HepG2 (cell line): Measurements from ENCODE around the gene GDF7. TPM values are rescaled to one million over a fixed set of nuclear protein-coding genes. Genes with fewer than 3 reads are reported as not detected.
A peak's percentile ranks its signal among the peaks of the same experiment; 100 is the strongest.

ENCODE experiments used
- CENPBD1 ChIP-seq: sonication (generic); formaldehyde crosslinking; IDR thresholded peaks from 2 replicates; pipeline ENCODE4 v1.8.0; 2022; ENCODE audit warnings: missing genetic modification reagents, low read depth, mild to moderate bottlenecking, borderline replicate concordance
- GATAD2A ChIP-seq: IDR thresholded peaks from 2 replicates; pipeline ENCODE4 v1.6.1; 2016
- GTF3A ChIP-seq: sonication (generic); formaldehyde crosslinking; conservative IDR thresholded peaks from 2 replicates; pipeline ENCODE4 v1.4.0; 2020; ENCODE audit warnings: mild to moderate bottlenecking, missing genetic modification reagents
- HNRNPUL1 ChIP-seq: fragments of 200-400 bp; formaldehyde crosslinking; IDR thresholded peaks from 2 replicates; pipeline ENCODE4 v1.6.1; 2017; ENCODE audit warnings: low read depth, mild to moderate bottlenecking, low read length, moderate library complexity
- MEF2D ChIP-seq: sonication (generic); formaldehyde crosslinking; IDR thresholded peaks from 2 replicates; pipeline ENCODE4 v1.5.1; 2020; ENCODE audit warnings: mild to moderate bottlenecking, missing genetic modification reagents
- MLXIP ChIP-seq: sonication (generic); formaldehyde crosslinking; IDR thresholded peaks from 2 replicates; pipeline ENCODE4 v1.9.0; 2021; ENCODE audit warnings: missing genetic modification reagents, borderline replicate concordance
- RCOR2 ChIP-seq: IDR thresholded peaks from 2 replicates; pipeline ENCODE4 v1.6.1; 2016; ENCODE audit warnings: missing biosample characterization, missing genetic modification reagents
- RFXANK ChIP-seq: IDR thresholded peaks from 2 replicates; pipeline ENCODE4 v1.6.1; 2016
- SMYD3 ChIP-seq: sonication (generic); formaldehyde crosslinking; IDR thresholded peaks from 2 replicates; pipeline ENCODE4 v1.8.1; 2023; ENCODE audit warnings: mild to moderate bottlenecking, missing genetic modification reagents
- SNRNP70 ChIP-seq: fragments of 200-400 bp; formaldehyde crosslinking; IDR thresholded peaks from 2 replicates; pipeline ENCODE4 v1.6.1; 2017; ENCODE audit warnings: mild to moderate bottlenecking, low read depth, low read length, moderate library complexity
- XRCC5 ChIP-seq: fragments of 200-400 bp; formaldehyde crosslinking; optimal IDR thresholded peaks from 2 replicates; pipeline ENCODE3; 2017; ENCODE audit warnings: mild to moderate bottlenecking, low read length
- ZNF143 ChIP-seq: sonication (generic); formaldehyde crosslinking; IDR thresholded peaks from 2 replicates; pipeline ENCODE4 v1.4.0; 2020; ENCODE audit warnings: missing genetic modification reagents
- ZNF333 ChIP-seq: sonication (generic); formaldehyde crosslinking; IDR thresholded peaks from 2 replicates; pipeline ENCODE4 v1.4.0; 2020; ENCODE audit warnings: mild to moderate bottlenecking, missing genetic modification reagents, borderline replicate concordance
- ZNF589 ChIP-seq: sonication (generic); formaldehyde crosslinking; conservative IDR thresholded peaks from 2 replicates; pipeline ENCODE4 v1.8.0; 2022; ENCODE audit warnings: mild to moderate bottlenecking, moderate library complexity, missing genetic modification reagents
- ZNF616 ChIP-seq: sonication (generic); formaldehyde crosslinking; IDR thresholded peaks from 2 replicates; pipeline ENCODE4 v1.5.0; 2020; ENCODE audit warnings: low read depth, mild to moderate bottlenecking, missing genetic modification reagents
- ZNF747 ChIP-seq: sonication (generic); formaldehyde crosslinking; IDR thresholded peaks from 2 replicates; pipeline ENCODE4 v1.8.1; 2023; ENCODE audit warnings: missing genetic modification reagents, mild to moderate bottlenecking, borderline replicate concordance
- ZNF775 ChIP-seq: sonication (generic); formaldehyde crosslinking; IDR thresholded peaks from 2 replicates; pipeline ENCODE4 v1.4.0; 2020; ENCODE audit warnings: missing genetic modification reagents, mild to moderate bottlenecking, moderate library complexity, borderline replicate concordance
- ZNF816 ChIP-seq: sonication (generic); formaldehyde crosslinking; IDR thresholded peaks from 2 replicates; pipeline ENCODE4 v1.8.0; 2022; ENCODE audit warnings: missing genetic modification reagents, mild to moderate bottlenecking, borderline replicate concordance
- polyA plus RNA-seq, 8 experiments: library from polyadenylated mRNA; depleted of rRNA in 3 of 8; stranded (reverse) in 7 of 8; unstranded in 1 of 8; fragments of >200 nt; fragmentation: Illumina TruSeq in 4 of 8; extraction: Trizol in 4 of 8; gene quantifications; 2 replicates each; pipeline versions ENCODE4 v1.2.1 to v1.2.3, GENCODE V29; 2011 to 2016; ENCODE audit warnings: low read depth in 4 of 8, missing spikeins in 1 of 8, mixed read lengths in 1 of 8; ENCODE audit not compliant: insufficient read depth in 1 of 8
- total RNA-seq, 5 experiments: library from RNA; depleted of rRNA; stranded (reverse); fragments of >200 nt; fragmentation: Illumina TruSeq; extraction: Trizol; gene quantifications; 2 replicates each; pipeline ENCODE4 v1.2.3, GENCODE V29; 2016; ENCODE audit warnings: low read depth in 1 of 5
- TF ChIP-seq, protein P1 (sequence below): sonication (generic); formaldehyde crosslinking; IDR thresholded peaks from 2 replicates; pipeline ENCODE4 v1.8.0; 2022; ENCODE audit warnings: mild to moderate bottlenecking, missing genetic modification reagents, moderate library complexity
- TF ChIP-seq, protein P2 (sequence below): sonication (generic); formaldehyde crosslinking; IDR thresholded peaks from 2 replicates; pipeline ENCODE4 v1.4.0; 2020; ENCODE audit warnings: mild to moderate bottlenecking, missing genetic modification reagents
- TF ChIP-seq, protein P3 (sequence below): sonication (generic); formaldehyde crosslinking; IDR thresholded peaks from 2 replicates; pipeline ENCODE4 v1.4.0; 2020; ENCODE audit warnings: missing genetic modification reagents
- TF ChIP-seq, protein P4 (sequence below): sonication (generic); formaldehyde crosslinking; IDR thresholded peaks from 2 replicates; pipeline ENCODE4 v1.8.0; 2022; ENCODE audit warnings: low read depth, missing genetic modification reagents

Gene GDF7
- total and polyA plus RNA-seq, 2 of the 13 experiments (the other 11 are each of a cell fraction or from before 2014, with no cell fraction given), result 1.6 to 15.0 TPM

GRCh38 chr2:20665243-20666004 lies 1.5 kb upstream of the GDF7 start (continued):
- TF ChIP-seq ZNF333 (CRISPR knock-in tag) (no peak), ZNF589 (CRISPR knock-in tag) (no peak), CENPBD1 (CRISPR knock-in tag) (no peak), GATAD2A (no peak), GTF3A (CRISPR knock-in tag) (no peak), SNRNP70 (no peak), ZNF775 (CRISPR knock-in tag) (no peak), XRCC5 (no peak), ZNF616 (CRISPR knock-in tag) (no peak), RCOR2 (no peak), RFXANK (no peak), SMYD3 (CRISPR knock-in tag) (no peak), MLXIP (CRISPR knock-in tag) (no peak), MEF2D (no peak), ZNF747 (no peak), HNRNPUL1 (no peak), ZNF816 (CRISPR knock-in tag) (no peak), ZNF143 (CRISPR knock-in tag) (no peak)
- TF ChIP-seq, protein P1, sequence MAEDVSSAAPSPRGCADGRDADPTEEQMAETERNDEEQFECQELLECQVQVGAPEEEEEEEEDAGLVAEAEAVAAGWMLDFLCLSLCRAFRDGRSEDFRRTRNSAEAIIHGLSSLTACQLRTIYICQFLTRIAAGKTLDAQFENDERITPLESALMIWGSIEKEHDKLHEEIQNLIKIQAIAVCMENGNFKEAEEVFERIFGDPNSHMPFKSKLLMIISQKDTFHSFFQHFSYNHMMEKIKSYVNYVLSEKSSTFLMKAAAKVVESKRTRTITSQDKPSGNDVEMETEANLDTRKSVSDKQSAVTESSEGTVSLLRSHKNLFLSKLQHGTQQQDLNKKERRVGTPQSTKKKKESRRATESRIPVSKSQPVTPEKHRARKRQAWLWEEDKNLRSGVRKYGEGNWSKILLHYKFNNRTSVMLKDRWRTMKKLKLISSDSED, result no peak; the same call in 1 of the 2 replicates
- TF ChIP-seq, protein P2, sequence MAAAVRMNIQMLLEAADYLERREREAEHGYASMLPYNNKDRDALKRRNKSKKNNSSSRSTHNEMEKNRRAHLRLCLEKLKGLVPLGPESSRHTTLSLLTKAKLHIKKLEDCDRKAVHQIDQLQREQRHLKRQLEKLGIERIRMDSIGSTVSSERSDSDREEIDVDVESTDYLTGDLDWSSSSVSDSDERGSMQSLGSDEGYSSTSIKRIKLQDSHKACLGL (CRISPR knock-in tag), result no peak
- TF ChIP-seq, protein P3, sequence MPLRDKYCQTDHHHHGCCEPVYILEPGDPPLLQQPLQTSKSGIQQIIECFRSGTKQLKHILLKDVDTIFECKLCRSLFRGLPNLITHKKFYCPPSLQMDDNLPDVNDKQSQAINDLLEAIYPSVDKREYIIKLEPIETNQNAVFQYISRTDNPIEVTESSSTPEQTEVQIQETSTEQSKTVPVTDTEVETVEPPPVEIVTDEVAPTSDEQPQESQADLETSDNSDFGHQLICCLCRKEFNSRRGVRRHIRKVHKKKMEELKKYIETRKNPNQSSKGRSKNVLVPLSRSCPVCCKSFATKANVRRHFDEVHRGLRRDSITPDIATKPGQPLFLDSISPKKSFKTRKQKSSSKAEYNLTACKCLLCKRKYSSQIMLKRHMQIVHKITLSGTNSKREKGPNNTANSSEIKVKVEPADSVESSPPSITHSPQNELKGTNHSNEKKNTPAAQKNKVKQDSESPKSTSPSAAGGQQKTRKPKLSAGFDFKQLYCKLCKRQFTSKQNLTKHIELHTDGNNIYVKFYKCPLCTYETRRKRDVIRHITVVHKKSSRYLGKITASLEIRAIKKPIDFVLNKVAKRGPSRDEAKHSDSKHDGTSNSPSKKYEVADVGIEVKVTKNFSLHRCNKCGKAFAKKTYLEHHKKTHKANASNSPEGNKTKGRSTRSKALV (CRISPR knock-in tag), result 0 out of 2 replicates have a peak, but pooled peaks have one; percentile 1
- TF ChIP-seq, protein P4, sequence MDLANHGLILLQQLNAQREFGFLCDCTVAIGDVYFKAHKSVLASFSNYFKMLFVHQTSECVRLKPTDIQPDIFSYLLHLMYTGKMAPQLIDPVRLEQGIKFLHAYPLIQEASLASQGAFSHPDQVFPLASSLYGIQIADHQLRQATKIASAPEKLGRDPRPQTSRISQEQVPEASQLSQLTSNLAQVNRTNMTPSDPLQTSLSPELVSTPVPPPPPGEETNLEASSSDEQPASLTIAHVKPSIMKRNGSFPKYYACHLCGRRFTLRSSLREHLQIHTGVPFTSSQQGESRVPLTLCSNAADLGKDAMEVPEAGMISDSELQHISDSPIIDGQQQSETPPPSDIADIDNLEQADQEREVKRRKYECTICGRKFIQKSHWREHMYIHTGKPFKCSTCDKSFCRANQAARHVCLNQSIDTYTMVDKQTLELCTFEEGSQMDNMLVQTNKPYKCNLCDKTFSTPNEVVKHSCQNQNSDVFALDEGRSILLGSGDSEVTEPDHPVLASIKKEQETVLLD, result no peak
